CD4-positive, alpha-beta T cell treated with Interleukin-10 for 1 hour (primary cell): ENCODE measurements around the gene RBBP8.
A peak's percentile ranks its signal among the peaks of the same experiment; 100 is the strongest.
"Not testable (repeated sequence)": the region's sequence is repeated elsewhere in the genome, so short reads cannot be mapped to it uniquely, and the experiment has no call there.

Experiments
- DNase-seq: peaks from one replicate; pipeline ENCODE4 v3.0.0-alpha.2; 2020

Gene RBBP8

DNA sequence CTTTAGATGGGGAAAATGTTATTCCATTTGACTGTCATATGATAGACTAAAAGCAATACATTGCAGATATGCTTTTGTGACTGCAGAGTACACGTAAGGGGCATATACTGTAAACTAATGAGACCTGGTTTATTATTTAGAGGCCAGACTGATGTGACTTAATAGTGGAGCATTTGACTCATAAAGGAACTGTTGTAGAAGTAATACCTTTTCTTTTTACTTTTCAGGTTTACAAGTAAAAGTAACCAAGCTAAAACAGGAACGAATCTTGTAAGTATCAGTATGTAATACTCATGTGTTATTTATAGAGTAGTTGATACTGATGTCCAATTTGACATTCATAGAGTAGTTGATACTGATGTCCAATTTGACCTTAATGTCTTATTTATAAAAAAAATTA lies 13.1 kb downstream of the RBBP8 start:
- DNase-seq: no peak

DNA sequence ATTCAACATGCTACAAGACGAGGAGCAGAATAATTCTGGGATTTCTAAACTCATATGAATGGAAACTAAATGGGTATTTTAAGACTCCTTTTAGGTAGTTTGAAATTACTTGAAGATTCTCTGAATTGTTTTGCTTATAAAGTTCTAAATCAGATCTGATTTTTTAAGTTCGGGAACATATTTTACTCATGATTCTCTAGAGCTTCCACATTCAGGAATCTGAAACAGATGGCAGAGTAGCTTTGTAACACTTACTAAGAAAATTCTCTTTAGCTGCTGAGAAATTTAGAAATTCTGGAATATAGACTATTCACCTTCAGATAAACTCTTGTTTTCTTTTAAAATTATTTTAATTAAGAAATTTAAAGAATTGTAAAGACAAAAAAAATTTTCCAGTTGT lies 13.7 kb downstream of the RBBP8 start:
- no peak for DNase-seq

DNA sequence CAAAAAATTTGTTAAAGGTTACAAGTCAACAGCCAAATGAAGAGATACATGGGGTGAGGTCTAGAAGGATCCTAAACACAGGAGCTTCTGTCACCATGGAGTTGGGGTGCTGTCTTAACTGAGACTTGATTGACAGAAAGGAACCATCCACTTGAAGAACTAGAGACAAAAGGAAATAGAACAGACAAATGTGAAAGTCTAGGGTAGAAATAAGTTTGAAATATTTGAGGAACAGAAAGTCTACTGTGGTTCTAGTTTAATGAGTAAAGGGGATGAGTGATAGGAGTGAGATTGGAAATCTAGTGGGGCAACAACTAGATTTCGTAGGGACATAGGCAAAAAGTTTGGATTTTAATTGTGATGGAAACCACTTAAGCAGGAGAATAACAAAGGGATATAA lies 18.7 kb downstream of the RBBP8 start:
- DNase-seq: no peak

DNA sequence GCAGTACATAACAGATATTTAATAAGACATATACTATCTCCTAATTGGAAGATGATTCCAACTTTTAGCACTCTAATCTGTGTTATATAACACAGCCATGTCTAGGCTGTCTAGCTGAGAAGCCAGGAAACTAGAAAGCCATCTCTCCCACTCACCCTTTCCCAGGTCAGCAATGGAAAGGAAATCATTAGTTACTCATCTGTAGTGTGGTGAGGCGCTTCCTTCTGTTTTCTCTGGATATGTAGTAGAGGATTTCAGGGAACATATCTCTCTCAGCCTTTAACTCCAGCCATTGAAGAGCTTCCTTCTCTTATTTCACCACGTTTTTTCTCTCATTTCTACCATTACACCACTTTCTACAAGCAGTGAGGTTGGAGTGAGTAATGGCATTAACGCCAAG lies 19.4 kb downstream of the RBBP8 start:
- DNase-seq: no peak

DNA sequence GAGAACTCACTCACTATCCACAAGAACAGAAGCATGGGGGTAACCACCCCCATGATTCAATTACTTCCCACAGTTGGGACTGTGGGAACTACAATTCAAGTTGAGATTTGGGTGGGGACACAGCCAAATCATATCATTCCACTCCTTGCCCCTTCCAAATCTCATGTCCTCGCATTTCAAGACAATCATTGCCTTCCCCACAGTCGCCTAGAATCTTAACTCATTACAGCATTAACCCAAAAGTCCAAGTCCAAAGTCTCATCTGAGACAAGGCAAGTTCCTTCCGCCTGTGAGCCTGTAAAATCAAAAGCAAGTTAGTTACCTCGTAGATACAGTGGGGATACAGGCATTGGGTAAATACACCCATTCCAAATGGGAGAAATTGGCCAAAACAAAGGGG lies 20.9 kb downstream of the RBBP8 start:
- not testable (repeated sequence) for DNase-seq

DNA sequence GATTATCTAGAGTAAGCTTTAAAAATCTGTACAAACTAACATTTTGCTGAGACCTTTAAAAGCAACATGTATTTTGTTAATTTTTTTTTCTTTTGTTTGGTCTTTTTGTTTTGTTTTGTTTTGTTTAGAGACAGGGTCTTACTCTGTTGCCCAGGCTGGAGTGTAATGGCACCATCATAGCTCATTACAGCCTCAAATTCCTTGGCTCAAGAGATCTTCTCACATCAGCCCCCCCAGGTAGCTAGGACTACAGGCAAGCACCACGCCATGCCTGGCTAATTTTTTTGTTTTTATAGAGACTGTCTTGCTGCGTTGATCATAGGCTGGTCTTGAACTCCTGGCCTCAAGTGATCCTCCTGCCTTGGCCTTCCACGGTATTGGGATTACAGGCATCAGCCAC lies 23.1 kb downstream of the RBBP8 start:
- DNase-seq: no peak

DNA sequence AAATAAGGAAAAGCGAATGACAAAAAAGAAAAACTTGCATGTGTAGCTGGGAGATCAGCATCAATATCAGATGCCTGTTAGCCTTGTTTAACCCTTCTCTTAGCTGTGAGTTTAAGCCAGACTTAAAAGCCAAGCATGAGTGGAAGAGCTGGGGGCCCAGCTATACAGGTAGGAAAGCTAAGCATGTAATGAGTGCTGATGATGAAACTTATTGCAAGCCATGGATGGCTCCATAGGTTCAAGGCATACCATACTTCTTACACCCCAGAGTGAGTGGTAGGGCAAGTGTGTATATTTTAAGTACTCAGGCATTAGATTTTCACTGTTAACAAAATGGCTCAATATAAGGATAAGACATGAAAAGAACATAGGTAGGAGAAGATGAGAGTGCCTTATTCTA lies 28.0 kb downstream of the RBBP8 start:
- DNase-seq: no peak

DNA sequence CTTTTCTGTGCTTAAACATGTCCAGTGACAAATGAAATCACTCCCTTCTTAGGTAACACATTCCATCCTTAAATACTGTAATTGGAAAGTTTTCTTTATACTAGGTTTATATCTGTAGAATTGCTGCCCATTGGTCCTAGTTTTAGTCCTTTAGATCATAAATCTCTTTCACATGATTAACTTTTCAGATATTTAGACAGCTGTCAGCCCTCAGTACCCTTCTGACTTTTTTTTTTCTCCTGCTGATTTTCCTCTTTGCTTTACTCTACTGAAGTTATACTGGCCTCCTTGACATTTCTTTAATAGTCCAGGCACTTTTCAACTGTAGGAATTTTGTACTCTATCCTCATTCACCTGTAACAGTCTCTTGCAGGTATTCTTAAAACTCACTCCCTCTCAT lies 28.9 kb downstream of the RBBP8 start:
- no peak for DNase-seq

DNA sequence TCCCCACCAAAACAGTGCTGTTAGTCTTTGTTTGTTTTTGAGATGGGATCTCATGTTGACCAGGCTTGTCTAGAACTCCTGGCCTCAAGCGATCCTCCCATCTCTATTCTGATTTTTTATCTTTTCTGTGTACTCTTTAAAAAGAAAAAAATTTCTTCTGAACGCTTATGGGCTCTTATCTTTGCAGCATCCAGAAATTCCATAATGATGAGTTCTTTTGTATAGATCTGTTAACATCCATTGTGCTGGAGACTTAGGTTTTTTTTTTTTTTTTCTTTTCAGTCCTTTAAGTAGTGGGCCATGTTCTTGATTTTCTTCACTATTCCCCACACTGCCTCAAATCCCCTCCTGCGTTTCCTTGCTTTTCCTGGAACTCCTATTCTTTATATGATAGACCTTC lies 31.0 kb downstream of the RBBP8 start:
- no peak for DNase-seq

DNA sequence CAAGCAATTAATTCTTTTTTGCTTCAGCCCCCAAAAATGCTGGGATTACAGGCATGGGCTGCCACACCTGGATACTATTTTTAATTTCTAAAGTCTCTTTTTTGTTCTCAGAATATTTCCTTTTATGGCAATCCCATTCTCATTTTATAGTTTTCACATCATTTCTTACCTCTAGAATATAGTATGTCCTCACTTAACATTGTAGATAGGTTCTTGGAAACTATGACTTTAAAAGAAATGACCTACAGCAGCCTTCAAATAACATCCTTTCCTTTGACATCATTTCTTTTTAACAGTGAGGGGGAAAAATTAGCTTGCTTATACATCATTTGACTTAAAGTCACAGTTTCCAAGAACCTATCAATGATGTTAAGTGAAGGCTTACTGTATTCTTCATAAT lies 31.6 kb downstream of the RBBP8 start:
- DNase-seq: no peak

DNA sequence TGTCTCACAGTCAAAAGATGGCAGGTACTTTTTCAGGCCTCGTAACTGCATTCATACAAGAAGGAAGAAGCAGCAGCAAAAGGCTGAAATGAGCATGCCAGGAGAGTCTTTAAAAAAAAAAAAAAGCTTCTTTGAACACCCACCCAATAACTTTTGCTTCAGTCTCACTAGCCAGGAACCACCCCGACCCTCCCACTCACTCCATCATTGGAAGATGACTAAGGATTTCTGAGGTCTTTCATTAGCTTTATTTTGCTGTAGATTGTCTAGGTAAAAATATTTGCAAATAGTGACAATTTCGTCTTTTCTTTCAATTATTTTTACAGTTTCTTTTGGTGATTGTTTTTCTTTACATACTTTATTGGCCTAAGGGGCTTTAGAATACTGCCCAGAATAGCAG lies 37.9 kb downstream of the RBBP8 start:
- no peak for DNase-seq

DNA sequence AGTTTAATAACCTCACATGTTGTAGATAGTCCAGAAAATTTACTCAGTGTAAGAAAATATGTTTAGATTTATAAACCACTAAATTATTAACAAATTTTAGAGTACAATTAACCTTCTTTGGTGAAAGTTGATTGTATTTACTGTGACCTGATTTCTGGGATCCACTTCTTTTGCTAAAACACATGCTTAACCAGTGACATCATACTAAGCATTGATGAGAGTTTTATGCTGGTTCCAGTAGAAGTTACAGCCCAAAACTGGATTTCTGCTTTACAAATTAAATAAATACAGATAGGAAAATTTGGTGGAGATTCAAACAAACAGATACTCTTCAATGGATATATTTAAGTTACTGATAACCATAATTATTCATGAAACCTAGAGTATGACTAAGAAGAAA lies 40.9 kb downstream of the RBBP8 start:
- no peak for DNase-seq

DNA sequence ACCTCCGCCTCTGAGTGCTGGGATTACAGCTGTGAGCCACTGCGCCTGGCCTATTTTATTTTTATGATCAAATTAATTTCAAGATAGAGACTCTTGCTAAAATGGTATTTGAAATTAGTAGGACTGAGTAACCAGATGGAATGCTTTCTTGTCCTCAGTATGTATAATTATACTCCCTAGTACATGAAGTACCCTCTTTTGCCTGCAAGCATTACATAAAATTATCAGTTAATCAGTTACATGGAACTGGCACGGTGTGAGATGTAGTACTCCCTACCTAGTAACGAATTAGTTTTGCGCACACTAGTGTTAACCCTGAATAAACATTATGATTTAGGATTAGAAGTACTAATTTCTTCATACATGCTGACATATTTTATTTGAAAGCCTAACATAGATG lies 41.6 kb downstream of the RBBP8 start:
- no peak for DNase-seq

DNA sequence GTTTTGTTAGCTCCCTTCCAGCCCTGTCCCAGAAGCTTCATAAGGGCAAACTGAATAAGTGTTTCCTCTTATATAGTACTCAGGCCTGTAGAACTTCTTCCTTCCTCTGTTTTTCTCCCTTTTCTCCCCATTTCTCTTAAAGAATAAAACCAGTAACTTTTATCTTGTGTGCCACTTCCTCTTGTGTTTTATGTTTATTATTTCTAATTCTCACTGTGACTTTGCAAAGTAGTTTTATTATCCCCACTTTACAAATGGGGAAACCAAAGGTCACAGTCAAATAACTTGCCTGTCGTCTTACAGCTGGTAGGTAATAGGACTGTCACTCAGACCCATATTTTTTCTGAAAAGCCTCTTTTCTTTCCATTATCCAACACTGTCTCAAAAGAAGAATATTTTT lies 42.4 kb downstream of the RBBP8 start:
- no peak for DNase-seq

DNA sequence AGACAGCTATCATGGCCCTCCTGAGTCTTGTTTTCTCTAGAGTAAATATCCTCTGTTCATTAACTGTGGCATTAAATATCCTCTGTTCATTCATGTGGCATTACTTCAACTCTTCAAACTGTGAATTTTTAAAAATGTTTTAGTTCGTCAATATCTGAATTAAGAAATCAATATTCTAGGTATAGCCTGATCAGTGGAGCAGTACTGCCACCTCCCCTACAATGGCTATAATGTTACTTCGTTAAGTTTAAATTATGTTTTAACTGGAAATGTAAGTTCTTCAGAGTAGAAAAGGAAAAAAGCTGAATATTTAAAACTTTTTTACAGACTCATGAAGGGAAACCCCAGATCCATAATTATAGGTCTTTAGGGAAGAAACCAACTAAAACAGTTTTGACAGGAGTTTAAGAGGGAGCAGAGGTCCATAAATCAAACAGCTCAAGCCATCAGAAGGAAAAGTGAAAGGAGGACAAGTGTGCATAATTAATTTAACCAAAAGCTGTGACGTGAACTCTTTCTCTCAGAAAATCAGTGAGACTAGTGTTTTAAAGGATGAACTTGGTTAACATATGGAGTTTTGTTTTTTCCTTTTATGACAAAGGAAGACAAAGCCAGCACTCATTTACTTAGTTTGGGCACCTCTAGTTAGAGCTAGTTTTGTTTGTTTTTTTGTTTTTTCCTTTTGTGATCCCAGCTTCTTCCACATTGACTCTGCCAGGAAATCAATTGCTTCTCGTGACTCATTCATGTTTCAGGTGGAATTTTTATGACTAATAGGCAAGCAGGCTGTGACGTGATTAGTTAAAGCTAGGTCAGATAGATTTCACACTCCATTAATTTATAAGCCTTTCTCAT lies 44.9 kb downstream of the RBBP8 start:
- peak; percentile 21 for DNase-seq

DNA sequence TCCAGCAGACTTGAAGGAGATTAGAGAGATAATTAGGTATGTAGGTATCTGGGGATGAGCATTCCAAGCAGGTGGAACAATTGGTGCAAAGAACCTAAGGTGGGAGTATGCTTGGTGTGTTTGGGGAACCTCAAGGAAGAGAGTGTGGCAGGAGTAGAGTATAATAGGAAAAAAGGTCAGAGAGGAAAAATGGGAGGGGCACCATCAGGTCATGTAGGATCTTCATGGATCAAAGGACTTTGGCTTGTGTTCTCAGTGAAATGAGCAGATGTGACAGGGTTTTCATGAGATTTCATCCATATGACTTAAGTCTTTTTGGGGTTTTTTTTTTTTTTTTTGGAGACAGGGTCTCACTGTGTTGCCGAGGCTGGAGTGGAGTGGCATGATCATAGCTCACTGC lies 47.3 kb downstream of the RBBP8 start:
- no peak for DNase-seq

DNA sequence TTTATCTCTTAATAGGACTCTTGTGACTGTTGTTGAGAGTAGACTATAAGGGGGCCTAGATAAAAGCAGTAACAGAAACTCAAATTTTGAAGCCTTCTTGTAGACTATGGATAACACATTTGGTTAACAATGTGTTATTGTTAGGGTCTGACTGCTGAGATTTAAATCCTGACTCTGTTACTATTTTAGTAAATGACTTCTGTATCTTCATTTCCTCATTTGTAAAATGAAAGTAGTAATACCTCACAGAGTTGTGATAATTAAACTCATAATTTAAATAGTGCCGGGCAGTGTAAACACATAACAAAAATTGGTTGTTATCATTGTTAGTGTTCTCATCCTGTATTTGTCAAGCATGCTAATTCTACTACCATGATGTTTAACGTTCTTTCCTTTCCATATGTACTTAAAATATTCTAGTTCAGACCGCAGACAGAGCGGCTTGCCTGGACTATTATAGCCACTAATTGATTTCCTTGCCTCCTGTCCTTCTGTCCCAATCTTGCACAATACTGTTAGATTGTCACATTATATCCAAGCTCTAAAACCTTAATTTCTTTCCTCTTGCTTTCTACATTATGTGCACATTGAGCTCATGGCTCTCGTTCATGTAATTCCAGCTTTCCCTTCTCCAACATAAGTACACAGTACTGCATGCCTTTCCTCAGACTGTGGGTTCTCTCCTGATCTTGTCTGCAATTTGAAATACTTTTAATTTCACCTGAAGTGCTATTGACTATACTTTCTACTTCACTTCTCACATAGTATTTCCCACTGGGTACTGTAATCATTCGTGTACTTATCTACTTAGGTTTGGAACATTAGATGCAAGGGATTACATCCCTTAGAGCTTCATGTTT lies 48.4 kb downstream of the RBBP8 start:
- DNase-seq: no peak

DNA sequence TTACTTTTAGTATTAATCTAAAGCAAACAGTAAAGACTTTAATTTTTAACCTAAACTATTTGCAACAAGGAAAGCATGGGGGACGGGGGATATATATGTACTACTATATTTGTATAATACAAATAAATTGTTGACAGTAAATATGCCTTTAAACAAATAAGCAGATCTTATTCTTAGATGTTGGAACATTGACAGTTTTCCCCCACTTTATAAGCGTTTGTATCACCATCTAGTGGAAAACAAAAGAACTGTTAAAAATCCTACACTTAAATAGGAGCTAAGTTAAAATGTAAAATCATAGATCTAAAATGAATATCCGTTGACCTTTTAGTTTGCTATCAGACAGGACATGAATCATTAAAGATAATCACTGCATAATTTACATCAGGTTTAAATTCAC lies 50.0 kb downstream of the RBBP8 start:
- peak; percentile 37 for DNase-seq

DNA sequence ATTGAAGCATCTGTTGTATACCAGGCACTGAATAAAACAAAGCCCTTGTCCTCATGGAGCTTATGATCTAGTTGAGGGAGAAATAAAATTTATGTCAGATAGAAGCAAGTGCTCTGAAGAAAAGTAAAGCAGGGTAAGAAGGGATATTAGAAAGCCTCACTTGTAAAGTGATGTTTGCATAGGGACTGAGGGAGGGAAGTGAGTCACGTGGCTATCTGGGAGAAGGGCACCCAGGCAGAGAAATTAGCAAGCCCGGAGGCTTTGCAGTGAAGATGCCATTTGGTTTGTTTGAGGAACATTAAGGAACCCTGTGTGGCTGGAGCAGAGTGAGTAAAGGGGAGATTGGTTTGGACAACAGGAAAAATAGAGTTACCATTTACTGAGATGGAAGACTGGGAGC lies 52.1 kb downstream of the RBBP8 start:
- DNase-seq: no peak

DNA sequence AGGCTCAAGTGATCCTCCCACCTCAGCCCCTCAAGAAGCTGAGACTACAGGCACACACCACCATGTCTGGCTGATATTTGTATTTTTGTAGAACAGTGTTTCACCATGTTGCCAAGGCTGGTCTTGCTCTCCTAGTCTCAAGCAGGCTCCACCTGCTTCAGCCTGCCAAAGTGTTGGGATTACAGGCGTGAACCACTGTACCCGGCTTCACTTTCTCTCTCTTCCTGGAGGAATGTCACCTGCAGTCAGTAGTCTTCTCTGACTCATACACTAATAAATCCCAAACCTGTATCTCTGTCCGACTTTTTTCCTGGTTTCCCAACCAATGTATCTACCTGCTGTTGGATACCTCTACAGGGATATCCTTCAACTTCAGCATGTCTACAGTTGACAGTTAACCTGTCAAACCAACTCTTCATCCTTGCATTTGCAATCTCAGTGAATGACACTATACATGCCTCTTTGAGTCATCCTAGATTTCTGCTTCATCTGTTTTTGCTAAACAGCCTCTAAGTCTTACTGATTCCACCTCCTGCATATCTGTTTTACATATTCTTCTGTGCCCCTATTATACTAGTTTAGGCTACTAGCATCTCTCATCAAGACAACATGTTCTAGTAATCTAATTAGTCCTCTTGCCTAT lies 54.5 kb downstream of the RBBP8 start:
- DNase-seq: no peak

DNA sequence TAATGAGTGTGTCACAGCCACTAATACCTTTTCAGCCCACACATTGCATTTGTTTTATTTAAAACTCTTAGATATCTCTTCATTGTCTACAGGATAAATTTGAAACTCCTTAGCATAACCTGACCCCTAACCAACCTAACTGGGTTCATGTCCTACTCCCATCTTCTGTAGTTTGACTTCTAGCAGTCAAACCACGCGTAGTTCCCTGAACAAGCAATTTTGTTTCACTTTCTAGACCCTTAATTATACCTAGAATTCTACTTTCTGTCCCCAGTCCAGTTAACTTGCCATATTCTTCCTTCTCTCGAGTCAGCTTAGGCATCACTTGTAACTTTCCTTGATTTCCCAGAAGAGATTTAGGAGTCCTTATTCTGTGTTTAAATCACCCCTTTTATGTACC lies 55.1 kb downstream of the RBBP8 start:
- no peak for DNase-seq

DNA sequence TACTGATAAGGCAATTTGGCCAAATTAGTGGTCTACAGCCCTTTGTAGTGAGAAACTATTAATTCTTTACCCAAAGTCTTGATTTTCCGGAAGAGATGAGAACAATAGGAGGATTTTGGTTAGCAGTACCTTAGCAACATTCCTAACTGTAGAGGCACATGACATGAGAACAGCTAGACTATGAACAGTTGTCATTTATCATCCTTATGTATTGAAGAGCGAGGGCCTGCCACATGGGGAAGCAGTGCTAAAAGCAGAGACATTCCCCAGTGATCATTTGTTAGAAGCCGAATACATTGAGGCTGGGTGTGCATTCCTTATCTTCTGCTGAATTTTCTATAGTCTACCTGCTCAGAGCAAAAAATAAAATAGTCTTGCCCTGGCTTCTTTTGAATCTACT lies 65.2 kb downstream of the RBBP8 start:
- DNase-seq: no peak

DNA sequence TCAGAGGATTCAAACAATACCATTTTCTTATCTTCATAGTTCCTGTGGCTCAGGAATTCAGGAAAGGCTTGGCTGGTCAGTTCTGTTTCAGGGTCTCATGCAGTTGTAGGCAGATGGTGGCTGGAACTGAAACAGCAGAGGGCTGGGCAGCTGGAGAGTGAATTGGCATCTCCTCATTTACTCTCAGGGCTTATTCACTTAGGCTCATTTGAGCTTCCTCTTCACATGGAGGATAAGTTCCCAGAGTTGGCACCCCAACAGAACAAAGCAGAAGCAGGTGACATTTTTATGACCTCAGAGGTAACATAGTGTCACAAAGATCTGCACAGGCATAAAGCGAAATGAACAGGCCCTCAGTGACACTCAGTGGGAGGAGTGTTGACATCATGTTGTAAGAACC lies 66.1 kb downstream of the RBBP8 start:
- DNase-seq: no peak

DNA sequence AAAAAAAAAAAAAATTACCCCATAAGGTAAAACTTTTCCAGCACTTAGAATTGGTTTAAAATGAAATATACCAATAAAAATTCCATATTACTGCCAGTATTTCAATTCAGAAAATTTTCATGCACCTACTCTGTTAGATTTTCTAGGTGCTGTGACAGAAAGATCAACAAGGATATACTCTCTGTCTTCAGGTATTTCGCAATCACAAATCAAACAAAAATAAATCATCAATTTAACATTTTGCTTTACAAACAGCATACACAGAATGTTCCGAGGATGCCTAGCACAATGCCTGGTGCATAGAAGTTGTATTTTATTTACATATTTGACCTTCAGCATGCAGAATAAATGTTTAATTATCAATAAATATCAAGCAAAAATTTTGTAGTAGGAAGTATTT lies 66.5 kb downstream of the RBBP8 start:
- no peak for DNase-seq
